HG03108 (cell line): ENCODE results near the gene PILRB.
A peak's percentile ranks its signal among the peaks of the same experiment; 100 is the strongest.
"Not testable (repeated sequence)": the region's sequence is repeated elsewhere in the genome, so short reads cannot be mapped to it uniquely, and the experiment has no call there.

ENCODE experiments used
- ATAC-seq: cut with Tn5 transposase; IDR thresholded peaks from one replicate; pipeline ENCODE4 v1.9.1; 2021; ENCODE audit warnings: moderate library complexity; ENCODE audit not compliant: unreplicated experiment

PILRB gene

GRCh38 chr7:100358027-100358856, at the start of gene PILRB:
Gene PILRB (plus strand): TSS chr7:100358117. CDS start chr7:100358303, 186 bp downstream.
- no peak for ATAC-seq

GRCh38 chr7:100318329-100318728, 39.6 kb upstream of the PILRB start:
- not testable (repeated sequence) for ATAC-seq

DNA sequence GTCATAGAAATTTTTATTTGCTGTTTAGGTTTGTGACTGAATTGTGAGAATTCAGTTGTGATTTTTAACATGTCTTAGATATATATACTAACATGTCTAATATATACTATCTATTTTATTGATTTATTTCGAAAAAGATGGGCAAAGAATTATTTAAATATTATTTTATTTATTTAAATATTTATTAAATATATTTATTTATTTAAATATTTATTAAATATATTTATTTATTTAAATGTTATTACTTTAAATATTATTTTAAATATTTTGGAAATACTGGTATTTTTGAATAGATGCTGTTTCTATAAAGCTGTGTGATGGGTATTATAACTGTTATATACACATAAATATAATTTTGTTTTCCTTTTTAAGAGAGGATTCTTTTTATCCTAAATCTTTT, 36.3 kb upstream of the PILRB start:
- not testable (repeated sequence) for ATAC-seq

DNA sequence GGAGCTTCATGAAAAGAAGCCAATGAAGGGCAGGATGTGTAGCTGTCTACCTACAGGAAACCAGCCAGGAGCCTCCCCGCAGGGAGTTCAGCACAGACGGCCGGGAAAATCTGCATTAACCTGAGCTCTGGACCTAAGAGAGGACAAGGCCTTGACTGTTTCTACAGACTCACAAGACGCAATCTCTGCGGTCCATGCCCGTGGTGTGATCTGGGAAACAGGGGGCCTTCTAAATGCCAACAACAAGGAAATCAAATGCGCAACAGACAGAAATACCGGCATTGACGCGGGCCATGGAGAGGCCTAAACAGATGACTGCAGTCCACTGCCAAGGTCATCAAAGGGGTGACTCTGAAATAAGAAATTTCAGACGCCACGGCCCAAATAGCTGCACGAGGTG, 33.7 kb upstream of the PILRB start:
- not testable (repeated sequence) for ATAC-seq

DNA sequence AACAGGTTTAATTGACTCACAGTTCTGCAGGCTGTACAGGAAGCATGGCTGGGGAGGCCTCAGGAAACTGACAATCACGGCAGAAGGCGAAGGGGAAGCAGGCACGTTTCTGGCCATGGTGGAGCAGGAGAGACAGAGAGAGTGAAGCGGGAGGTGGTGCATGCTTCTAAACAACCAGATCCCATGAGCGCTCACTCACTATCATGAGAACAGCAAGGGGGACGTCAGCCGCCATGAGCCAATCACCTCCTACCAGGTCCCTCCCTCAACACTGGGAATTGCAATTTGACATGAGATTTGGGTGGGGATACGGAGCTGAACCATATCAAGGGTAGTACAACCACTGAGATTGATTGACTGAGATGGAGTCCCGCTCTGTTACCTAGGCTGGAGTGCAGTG, 32.2 kb upstream of the PILRB start:
- not testable (repeated sequence) for ATAC-seq

DNA sequence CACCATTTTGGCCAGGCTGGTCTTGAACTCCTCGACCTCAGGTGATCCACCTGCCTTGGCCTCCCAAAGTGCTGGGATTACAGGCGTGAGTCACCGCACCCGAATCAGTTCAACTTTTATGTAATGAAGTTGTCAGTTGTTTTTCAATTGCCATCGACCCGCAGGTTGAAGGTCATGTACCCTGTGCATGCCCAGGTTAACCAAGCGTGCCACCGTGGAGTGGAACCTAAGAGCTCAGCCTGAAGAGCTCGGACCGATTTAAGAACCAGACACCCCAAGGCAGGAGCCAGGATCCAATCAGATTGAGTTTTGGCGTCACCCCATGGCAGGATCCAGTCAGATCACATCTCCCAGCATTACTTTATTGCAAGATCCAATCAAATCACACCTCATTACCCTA, 31.0 kb upstream of the PILRB start:
- not testable (repeated sequence) for ATAC-seq

DNA sequence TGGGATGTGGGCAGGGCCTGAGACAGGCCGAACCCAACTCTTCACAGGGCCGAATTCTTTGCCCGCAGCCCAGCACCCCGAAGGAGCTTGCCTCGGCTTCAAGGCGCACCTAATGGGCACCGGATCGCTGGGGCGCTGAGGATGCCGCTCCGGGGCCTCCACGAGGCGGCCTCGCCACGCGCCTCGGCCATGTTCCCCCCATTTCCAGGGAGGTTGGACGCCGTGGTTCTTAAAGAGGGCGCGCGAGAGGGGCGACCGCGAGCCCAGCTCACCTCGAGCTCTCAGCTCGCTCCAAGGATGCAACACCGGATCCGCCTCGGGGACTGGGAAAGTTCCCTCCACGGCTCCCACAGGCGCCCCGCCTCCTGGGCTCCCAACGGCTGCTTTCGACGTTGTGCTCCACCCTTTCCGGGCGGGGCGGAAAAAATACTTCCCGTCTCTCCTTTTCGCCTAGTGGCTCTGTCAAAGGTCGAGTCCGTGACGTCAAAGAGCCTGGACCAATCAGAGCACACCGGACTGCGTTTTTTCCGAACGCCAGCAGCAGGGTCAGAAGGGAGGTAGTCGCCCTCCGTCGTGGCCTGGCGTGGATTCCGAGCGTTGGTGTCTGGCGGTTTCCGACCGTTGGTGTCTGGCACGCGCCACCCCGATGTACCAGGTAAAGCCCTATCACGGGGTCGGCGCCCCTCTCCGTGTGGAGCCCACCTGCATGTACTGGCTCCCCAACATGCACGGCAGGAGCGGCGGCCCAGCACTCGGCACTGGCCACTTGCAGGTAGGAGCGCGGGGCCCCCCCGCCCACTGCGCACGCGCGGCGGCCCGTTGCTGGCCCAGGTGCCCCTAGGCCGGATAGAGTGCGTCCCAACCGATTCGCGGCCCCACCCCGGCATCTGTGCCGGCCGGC, 22.1 kb upstream of the PILRB start:
- ATAC-seq, result peak; percentile 94

DNA sequence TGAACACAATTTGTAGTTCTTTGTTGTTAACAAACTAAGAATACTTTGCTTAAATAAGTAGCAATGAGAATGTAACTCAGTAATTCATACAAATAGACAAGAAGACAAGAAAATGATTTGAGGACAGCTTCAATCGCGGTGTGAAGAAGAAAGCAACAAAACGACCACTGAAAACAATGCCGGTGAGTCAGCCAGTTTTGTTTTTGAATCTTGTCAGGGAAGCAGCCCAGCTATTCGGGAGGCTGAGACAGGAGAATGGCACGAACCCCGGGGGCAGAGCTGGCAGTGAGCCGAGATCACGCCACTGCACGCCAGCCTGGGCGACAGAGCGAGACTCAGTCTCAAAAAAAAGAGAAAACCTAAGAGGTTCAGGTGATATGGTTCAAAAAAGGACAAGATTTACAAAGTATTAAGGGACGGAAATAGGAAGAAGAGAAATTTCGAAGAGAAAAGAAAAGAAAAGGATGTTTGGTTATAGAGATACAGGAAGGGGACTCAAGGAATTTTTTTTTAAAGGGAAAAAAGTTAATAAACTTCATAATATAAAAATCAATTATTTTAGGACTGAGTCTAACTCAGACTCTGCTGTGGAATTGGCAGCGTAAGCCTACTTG, 19.7 kb upstream of the PILRB start:
- ATAC-seq, result not testable (repeated sequence)

DNA sequence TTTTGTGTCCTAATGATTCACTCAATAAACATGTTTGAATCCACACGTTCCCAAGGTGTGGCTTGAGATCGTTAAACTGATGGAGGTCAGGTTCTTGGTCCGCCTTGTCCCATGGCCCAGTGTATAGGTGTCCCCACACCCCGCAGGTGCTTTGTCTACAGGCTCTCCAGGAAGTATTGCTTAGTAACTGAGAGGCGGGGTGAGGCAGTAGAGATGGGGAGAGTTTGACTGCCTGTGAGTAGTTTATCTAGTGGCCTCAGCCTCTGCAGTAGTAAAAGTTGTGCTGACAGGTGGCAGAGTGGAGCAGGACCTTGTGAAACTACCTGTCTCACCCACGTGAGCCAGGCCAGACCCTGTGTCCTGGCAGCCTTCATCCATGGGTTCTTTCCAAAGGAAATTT, 16.6 kb upstream of the PILRB start:
- not testable (repeated sequence) for ATAC-seq

DNA sequence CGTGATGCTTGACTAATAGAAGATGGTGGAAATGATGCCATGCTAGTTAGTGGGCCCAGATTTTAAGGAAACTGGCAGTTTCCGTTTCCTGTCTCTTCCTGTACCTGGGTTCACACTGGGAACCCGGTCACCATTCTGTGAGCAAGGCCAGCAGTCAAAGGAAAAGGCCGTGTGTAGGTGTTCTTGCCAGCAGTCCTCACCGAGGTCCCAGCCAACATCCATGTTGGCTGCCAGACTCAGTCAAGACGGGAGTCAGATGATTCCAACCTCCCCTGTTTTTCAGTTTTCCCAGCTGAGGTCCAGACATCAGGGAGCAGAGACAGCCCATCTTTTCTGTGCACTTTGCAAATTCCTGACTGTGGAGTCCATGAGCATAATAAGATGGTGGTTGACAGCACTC, 15.2 kb upstream of the PILRB start:
- no peak for ATAC-seq

DNA sequence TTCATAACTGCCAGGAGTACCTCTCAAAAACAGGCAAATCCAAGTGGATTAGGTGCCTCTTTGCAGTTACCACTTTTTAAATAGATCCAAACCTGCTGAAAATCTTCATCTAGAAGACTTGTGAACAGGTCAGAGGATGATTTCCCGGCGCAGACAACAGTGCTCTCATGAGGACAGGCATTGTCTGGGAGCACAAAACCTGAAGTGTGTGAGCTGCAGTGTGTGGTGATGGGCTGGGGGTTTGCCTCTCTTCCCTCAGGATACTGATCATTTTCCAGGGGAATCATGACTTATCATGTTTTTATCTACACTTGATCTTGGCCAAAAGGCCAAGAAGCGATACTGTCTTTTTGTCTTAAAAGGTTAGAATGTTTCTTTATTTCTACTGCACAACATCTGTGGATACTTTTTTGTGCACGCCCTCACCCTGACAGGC, 13.8 kb upstream of the PILRB start:
- peak; percentile 4 for ATAC-seq

GRCh38 chr7:100344560-100345287, 13.2 kb upstream of the PILRB start:
- ATAC-seq, result peak; percentile 60

GRCh38 chr7:100345288-100345672, 12.6 kb upstream of the PILRB start:
- peak; percentile 40 for ATAC-seq

DNA sequence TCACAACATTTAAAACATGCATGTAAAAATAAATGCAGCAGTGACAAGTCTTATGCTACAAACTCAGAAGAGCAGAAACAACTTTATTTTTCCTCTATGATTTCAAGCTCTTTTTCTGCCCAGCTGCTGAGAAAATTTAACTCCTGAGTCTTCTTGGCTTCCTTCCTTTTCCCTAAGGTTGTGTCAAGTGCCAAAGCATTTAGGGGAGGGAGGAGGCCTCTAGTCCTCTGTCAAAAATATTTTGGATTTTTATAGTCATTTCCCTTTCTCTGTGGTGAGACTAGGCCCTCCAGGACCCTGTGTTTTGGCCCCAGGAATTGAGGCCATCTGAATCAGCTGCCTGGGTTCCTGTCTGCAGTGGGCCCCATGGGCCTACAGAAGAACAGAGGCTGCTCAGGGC, 11.0 kb upstream of the PILRB start:
- ATAC-seq, result no peak

GRCh38 chr7:100348805-100349204, 9.1 kb upstream of the PILRB start:
- no peak for ATAC-seq

- ATAC-seq, result no peak
Observed at GRCh38 chr7:100349757-100350156, 8.2 kb upstream of the PILRB start.

- ATAC-seq, result no peak
Observed at GRCh38 chr7:100351657-100352058, 6.3 kb upstream of the PILRB start.

DNA sequence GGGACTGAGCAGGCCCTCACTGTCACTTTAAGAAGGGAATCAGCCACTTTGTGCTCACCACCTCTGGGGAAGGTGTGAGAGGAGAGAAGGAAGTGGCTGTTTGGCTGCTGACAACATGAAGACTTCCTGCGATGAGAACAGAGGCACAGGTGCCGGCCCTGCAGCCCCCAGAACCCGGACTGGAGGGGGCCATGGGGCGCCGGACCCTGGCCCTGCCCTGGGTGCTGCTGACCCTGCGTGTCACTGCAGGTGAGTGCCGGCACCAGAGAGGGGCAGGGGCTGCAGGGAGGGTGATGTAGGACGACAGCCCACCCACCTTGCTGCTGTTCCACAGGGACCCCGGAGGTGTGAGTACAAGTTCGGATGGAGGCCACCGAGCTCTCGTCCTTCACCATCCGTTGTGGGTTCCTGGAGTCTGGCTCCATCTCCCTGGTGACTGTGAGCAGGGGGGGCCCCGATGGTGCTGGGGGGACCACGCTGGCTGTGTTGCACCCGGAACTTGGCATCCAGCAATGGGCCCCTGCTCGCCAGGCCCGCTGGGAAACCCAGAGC, 5.6 kb upstream of the PILRB start:
- ATAC-seq, result not testable (repeated sequence)

GRCh38 chr7:100352984-100353684, 4.8 kb upstream of the PILRB start:
- no peak for ATAC-seq
